HL-60/S4 treated with retinoic acid at 250 ng/mL for 4 days and 3 days (cell line): ENCODE results near the gene BBX.
"Not testable (repeated sequence)": the region's sequence is repeated elsewhere in the genome, so short reads cannot be mapped to it uniquely, and the experiment has no call there.

Experiments
- in situ Hi-C: fragments of 300-500 bp; cut with MboI; formaldehyde crosslinking; loops from 2 replicates; pipeline ENCODE4 v1.7.0; 2022; ENCODE audit warnings: low sequenced_read_pairs

Gene BBX

GRCh38 chr3:107680698-107681097 lies 157.9 kb downstream of the BBX start:
- in situ Hi-C loops = no loop called here

GRCh38 chr3:107681396-107681795 lies 158.6 kb downstream of the BBX start:
- in situ Hi-C loops = no loop called here

- in situ Hi-C loops = no loop called here
These were observed 159.8 kb downstream of the BBX start for GRCh38 chr3:107682580-107682979.

- in situ Hi-C loops = no loop called here
These were observed 160.7 kb downstream of the BBX start for GRCh38 chr3:107683447-107683846.

GRCh38 chr3:107684431-107684925 lies 161.7 kb downstream of the BBX start:
- in situ Hi-C loops = no loop called here

GRCh38 chr3:107685383-107685782 lies 162.6 kb downstream of the BBX start:
- in situ Hi-C loops = no loop called here

- in situ Hi-C loops = no loop called here
These were observed 164.4 kb downstream of the BBX start for GRCh38 chr3:107687056-107687581.

GRCh38 chr3:107689355-107689754 lies 166.6 kb downstream of the BBX start:
- in situ Hi-C loops = no loop called here

- in situ Hi-C loops = no loop called here
These were observed 167.9 kb downstream of the BBX start for GRCh38 chr3:107690522-107691138.

- in situ Hi-C loops = not testable (repeated sequence)
These were observed 169.2 kb downstream of the BBX start for GRCh38 chr3:107691984-107692383.

GRCh38 chr3:107697348-107697747 lies 174.6 kb downstream of the BBX start:
- in situ Hi-C loops = not testable (repeated sequence)

- in situ Hi-C loops = not testable (repeated sequence)
These were observed 175.1 kb downstream of the BBX start for GRCh38 chr3:107697855-107698254.

- in situ Hi-C loops = no loop called here
These were observed 176.9 kb downstream of the BBX start for GRCh38 chr3:107699682-107700081.

GRCh38 chr3:107701299-107701698 lies 178.5 kb downstream of the BBX start:
- in situ Hi-C loops = no loop called here

- in situ Hi-C loops = no loop called here
These were observed 181.7 kb downstream of the BBX start for GRCh38 chr3:107704477-107704876.

GRCh38 chr3:107705046-107705445 lies 182.3 kb downstream of the BBX start:
- in situ Hi-C loops = no loop called here

- in situ Hi-C loops = no loop called here
These were observed 188.1 kb downstream of the BBX start for GRCh38 chr3:107710851-107711250.

GRCh38 chr3:107716734-107717133 lies 194.0 kb downstream of the BBX start:
- in situ Hi-C loops = no loop called here

- in situ Hi-C loops = no loop called here
These were observed 195.8 kb downstream of the BBX start for GRCh38 chr3:107718547-107718946.

- in situ Hi-C loops = no loop called here
These were observed 204.3 kb downstream of the BBX start for GRCh38 chr3:107727102-107727501.

GRCh38 chr3:107729686-107730085 lies 206.9 kb downstream of the BBX start:
- in situ Hi-C loops = no loop called here

- in situ Hi-C loops = no loop called here
These were observed 211.6 kb downstream of the BBX start for GRCh38 chr3:107734317-107734716.

- in situ Hi-C loops = no loop called here
These were observed 215.2 kb downstream of the BBX start for GRCh38 chr3:107737914-107738313.
